Left ventricle myocardium inferior (tissue), 1 donor: ENCODE measurements around the gene SLC35G1. TPM values are rescaled to one million over a fixed set of nuclear protein-coding genes. Genes with fewer than 3 reads are reported as not detected.

Experiments used
- DNase-seq: peaks from one replicate; pipeline ENCODE4 v3.0.0-alpha.2; 2020
- H3K27ac ChIP-seq: fragments of 200-600 bp; replicated peaks from 2 replicates; pipeline ENCODE4 v1.8.0; 2021
- H3K27me3 ChIP-seq: fragments of 200-600 bp; 2 replicates; pipeline ENCODE4 v1.8.0; 2021; ENCODE audit warnings: low read depth
- H3K36me3 ChIP-seq: fragments of 200-600 bp; 2 replicates; pipeline ENCODE4 v1.8.0; 2021
- H3K4me1 ChIP-seq: fragments of 200-600 bp; 2 replicates; pipeline ENCODE4 v1.8.0; 2021
- H3K4me3 ChIP-seq: fragments of 200-600 bp; 2 replicates; pipeline ENCODE4 v1.8.0; 2021; ENCODE audit warnings: mild to moderate bottlenecking, moderate library complexity
- H3K9me3 ChIP-seq: fragments of 200-600 bp; replicated peaks from 2 replicates; pipeline ENCODE4 v1.8.0; 2021
- intact Hi-C: fragments of 100-400 bp; cut with micrococcal nuclease; formaldehyde crosslinking; loops from one replicate; pipeline ENCODE4 v1.11.0; 2022
- total RNA-seq: library from RNA; stranded (reverse); fragmentation: NEBNext Ultra II Directional; extraction: Animal tissue kit (Norgen Biotek cat#: 25700); gene quantifications from one replicate; pipeline ENCODE4 v1.2.1, GENCODE V29; 2021
- TF ChIP-seq, protein P1 (sequence below): fragments of 200-600 bp; IDR thresholded peaks from 2 replicates; pipeline ENCODE4 v1.8.0; 2021; ENCODE audit warnings: antibody characterized with exemption, mild to moderate bottlenecking, borderline replicate concordance
- donor health status: DM: no; HTN: yes; CAD: no; lungs with severe emphysema.

SLC35G1 gene
- total RNA-seq, 1 donor from 2014 or later = 2.3 TPM

GRCh38 chr10:93938140-93938539 is 44.4 kb downstream of the SLC35G1 start:
- no peaks in the 10 kb centered on the region for H3K27me3 ChIP-seq
- no peaks in the 10 kb centered on the region for H3K36me3 ChIP-seq
- peaks cover 4% of the 10 kb centered on the region for H3K9me3 ChIP-seq
- peaks cover 12% of the 10 kb centered on the region for H3K4me1 ChIP-seq
- intact Hi-C loops = no loop called here
- no peak overlapping the region for H3K27ac ChIP-seq
- no peak for DNase-seq
- H3K4me3 ChIP-seq = no peak overlapping the region
- TF ChIP-seq, protein P1, sequence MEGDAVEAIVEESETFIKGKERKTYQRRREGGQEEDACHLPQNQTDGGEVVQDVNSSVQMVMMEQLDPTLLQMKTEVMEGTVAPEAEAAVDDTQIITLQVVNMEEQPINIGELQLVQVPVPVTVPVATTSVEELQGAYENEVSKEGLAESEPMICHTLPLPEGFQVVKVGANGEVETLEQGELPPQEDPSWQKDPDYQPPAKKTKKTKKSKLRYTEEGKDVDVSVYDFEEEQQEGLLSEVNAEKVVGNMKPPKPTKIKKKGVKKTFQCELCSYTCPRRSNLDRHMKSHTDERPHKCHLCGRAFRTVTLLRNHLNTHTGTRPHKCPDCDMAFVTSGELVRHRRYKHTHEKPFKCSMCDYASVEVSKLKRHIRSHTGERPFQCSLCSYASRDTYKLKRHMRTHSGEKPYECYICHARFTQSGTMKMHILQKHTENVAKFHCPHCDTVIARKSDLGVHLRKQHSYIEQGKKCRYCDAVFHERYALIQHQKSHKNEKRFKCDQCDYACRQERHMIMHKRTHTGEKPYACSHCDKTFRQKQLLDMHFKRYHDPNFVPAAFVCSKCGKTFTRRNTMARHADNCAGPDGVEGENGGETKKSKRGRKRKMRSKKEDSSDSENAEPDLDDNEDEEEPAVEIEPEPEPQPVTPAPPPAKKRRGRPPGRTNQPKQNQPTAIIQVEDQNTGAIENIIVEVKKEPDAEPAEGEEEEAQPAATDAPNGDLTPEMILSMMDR = no peak

DNA sequence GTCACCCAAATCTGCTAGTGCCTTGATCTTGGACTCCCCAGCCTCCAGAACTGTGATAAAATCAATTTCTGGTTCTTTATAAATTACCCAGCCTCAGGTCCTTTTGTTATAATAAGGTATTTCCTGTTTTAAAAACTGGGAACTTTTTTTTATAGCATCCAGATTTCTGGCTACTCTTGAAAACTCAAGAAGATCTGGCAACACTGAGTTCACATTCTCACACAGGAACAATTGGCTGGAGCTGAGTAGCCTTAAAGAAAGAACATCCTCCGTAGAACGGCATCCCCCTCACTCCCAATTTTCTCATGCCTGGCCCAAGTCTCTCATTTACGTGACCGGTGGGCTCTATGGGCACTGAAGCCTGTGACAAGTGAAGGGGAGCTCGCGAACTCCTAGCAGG is 47.1 kb downstream of the SLC35G1 start:
- intact Hi-C loops = no loop called here
- TF ChIP-seq, protein P1 = no peak

DNA sequence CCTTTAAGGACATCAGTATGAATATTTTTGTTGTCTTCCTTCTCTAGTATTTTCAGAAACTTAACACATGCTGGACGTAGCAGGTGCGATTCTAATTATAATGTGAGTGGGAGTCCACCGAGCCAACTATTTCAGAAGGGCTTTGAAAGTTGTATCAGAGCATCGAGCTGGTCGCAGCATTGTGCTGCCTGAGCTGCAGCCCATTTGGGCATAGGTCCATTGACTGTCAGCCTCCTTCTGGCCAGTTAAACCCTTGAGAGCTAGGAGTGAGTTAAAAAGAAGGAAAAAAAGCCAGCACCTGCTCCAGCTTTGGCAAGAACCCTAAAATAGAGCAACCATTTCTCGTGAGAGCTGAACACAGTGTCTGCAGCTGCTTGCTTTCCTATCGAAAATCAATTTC is 47.8 kb downstream of the SLC35G1 start:
- Histone ChIP-seq H3K4me1 (peaks cover 25% of the 10 kb centered on the region), H3K4me3 (no peak overlapping the region), H3K27ac (no peak overlapping the region), H3K36me3 (no peaks in the 10 kb centered on the region), H3K27me3 (no peaks in the 10 kb centered on the region), H3K9me3 (no peaks in the 10 kb centered on the region)
- TF ChIP-seq, protein P1 = no peak
- no peak for DNase-seq
- intact Hi-C loops = no loop called here

More for the DNA sequence above, 47.1 kb downstream of the SLC35G1 start:
- H3K36me3 ChIP-seq = no peaks in the 10 kb centered on the region
- no peaks in the 10 kb centered on the region for H3K9me3 ChIP-seq
- H3K4me1 ChIP-seq = peaks cover 18% of the 10 kb centered on the region
- H3K4me3 ChIP-seq = no peak overlapping the region
- H3K27ac ChIP-seq = no peak overlapping the region
- no peaks in the 10 kb centered on the region for H3K27me3 ChIP-seq
- DNase-seq = no peak

DNA sequence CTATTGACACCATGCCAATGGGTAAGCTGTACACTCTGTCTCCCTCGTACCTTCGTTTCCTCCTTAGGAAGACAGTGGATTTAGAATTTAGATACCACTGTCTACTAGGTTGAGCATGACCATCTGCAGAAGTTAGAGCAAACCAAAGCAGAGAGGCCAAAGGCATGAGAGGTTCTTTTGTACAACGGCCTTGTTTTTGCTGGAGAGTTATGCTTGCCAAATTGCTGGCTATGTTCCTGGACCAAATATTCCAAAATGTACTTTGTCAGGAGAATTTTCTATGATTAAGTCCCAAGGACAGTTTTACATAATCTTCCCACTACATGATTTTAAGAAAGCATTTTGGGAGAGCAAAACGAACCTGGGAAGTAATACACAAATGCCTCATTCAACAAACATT is 52.0 kb downstream of the SLC35G1 start:
- no peaks in the 10 kb centered on the region for H3K27me3 ChIP-seq
- intact Hi-C loops = no loop called here
- H3K4me3 ChIP-seq = no peak overlapping the region
- TF ChIP-seq, protein P1 = no peak
- H3K27ac ChIP-seq = peak overlapping the region; percentile 79
- no peaks in the 10 kb centered on the region for H3K36me3 ChIP-seq
- H3K4me1 ChIP-seq = peaks cover 36% of the 10 kb centered on the region
- no peak for DNase-seq
- no peaks in the 10 kb centered on the region for H3K9me3 ChIP-seq

- H3K4me3 ChIP-seq = no peak overlapping the region
- TF ChIP-seq, protein P1 = no peak
- no peaks in the 10 kb centered on the region for H3K36me3 ChIP-seq
- H3K27me3 ChIP-seq = no peaks in the 10 kb centered on the region
- H3K4me1 ChIP-seq = peaks cover 31% of the 10 kb centered on the region
- peak; percentile 40 for DNase-seq
- H3K9me3 ChIP-seq = no peaks in the 10 kb centered on the region
- intact Hi-C loops = no loop called here
- H3K27ac ChIP-seq = peak overlapping the region; percentile 79
These were observed 53.3 kb downstream of the SLC35G1 start for GRCh38 chr10:93947055-93947454.

DNA sequence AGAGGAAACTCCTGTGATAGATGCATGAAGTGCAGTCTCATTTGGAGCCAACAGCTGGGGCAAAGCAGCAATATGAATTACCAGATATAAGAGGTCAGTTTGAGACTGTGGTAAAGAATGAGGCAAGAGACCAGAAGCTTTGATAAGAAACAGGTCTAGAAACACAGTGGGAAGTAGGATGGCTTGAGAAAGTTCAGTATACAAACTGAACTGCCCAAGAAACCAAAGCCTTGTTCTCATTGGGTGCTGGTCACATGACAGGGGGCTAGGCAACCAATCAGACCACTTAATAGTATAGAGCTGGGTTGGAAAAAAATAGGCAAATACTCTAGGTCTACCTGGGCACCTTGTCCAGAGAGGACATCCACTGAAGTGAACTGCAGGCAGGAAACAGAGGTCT is 53.7 kb downstream of the SLC35G1 start:
- no peak for DNase-seq
- intact Hi-C loops = no loop called here
- Histone ChIP-seq H3K27me3 (no peaks in the 10 kb centered on the region), H3K4me1 (peaks cover 32% of the 10 kb centered on the region), H3K4me3 (no peak overlapping the region), H3K9me3 (no peaks in the 10 kb centered on the region), H3K27ac (peak overlapping the region; percentile 79), H3K36me3 (no peaks in the 10 kb centered on the region)
- TF ChIP-seq, protein P1 = no peak
